Liver (tissue), 9 donors: ENCODE results near the gene PGAP6. TPM values are rescaled to one million over a fixed set of nuclear protein-coding genes. Genes with fewer than 3 reads are reported as not detected.
A peak's percentile ranks its signal among the peaks of the same experiment; 100 is the strongest.

Experiments
- DNase-seq: peaks from one replicate; pipeline ENCODE4 v3.0.0-alpha.2; 2017; ENCODE audit warnings: low spot score
- H3K27ac ChIP-seq, 2 donors: one replicate each; pipeline ENCODE4 v1.7.0; 2013; ENCODE audit warnings: inconsistent platforms in 2 of 2, low read length in 2 of 2, control low read depth in 1 of 2, low read depth in 1 of 2, mild to moderate bottlenecking in 1 of 2
- H3K27me3 ChIP-seq, 4 donors: one replicate each; pipeline versions ENCODE4 v1.6.1 to v1.7.0; 2013; ENCODE audit warnings: low read length in 3 of 4, inconsistent platforms in 1 of 4, mild to moderate bottlenecking in 1 of 4, moderate library complexity in 1 of 4; ENCODE audit not compliant: control insufficient read depth in 4 of 4, insufficient read depth in 4 of 4
- H3K36me3 ChIP-seq, 4 donors: one replicate each; pipeline versions ENCODE4 v1.6.1 to v1.7.0; 2013; ENCODE audit warnings: low read length in 3 of 4, mild to moderate bottlenecking in 3 of 4, low read depth in 1 of 4, moderate library complexity in 1 of 4; ENCODE audit not compliant: control insufficient read depth in 4 of 4, insufficient read depth in 3 of 4
- H3K4me1 ChIP-seq, 4 donors: one replicate each; pipeline versions ENCODE4 v1.6.1 to v1.7.0; 2013; ENCODE audit warnings: low read length in 3 of 4, mild to moderate bottlenecking in 3 of 4, moderate library complexity in 1 of 4; ENCODE audit not compliant: control insufficient read depth in 4 of 4, insufficient read depth in 4 of 4
- H3K4me3 ChIP-seq, 3 donors: one replicate each; pipeline versions ENCODE4 v1.6.1 to v1.7.0; 2013; ENCODE audit warnings: low read length in 3 of 3, control low read depth in 1 of 3, low read depth in 1 of 3, mild to moderate bottlenecking in 1 of 3
- H3K9ac ChIP-seq, 2 donors: one replicate each; pipeline ENCODE4 v1.7.0; 2013; ENCODE audit warnings: low read length in 2 of 2, mild to moderate bottlenecking in 2 of 2, moderate library complexity in 2 of 2, control low read depth in 1 of 2, low read depth in 1 of 2
- H3K9me3 ChIP-seq, 4 donors: one replicate each; pipeline versions ENCODE4 v1.6.1 to v1.7.0; 2013; ENCODE audit warnings: low read length in 3 of 4; ENCODE audit not compliant: control insufficient read depth in 4 of 4
- EGR1 ChIP-seq, 2 donors: IDR thresholded peaks; 2 replicates each; pipeline ENCODE4 v1.6.1; 2016 to 2018; ENCODE audit warnings: antibody characterized with exemption in 2 of 2, low read depth in 2 of 2
- FOXA2 ChIP-seq: IDR thresholded peaks from 2 replicates; pipeline ENCODE4 v1.6.1; 2016; ENCODE audit warnings: antibody characterized with exemption
- HNF4A ChIP-seq, 2 donors: conservative IDR thresholded peaks; 2 replicates each; pipeline ENCODE4 v1.6.1; 2016; ENCODE audit warnings: antibody characterized with exemption in 2 of 2, mild to moderate bottlenecking in 2 of 2
- HNF4G ChIP-seq: IDR thresholded peaks from 2 replicates; pipeline ENCODE4 v1.6.1; 2016; ENCODE audit warnings: antibody characterized with exemption
- JUND ChIP-seq, 2 donors: IDR thresholded peaks; 2 replicates each; pipeline ENCODE4 v1.6.1; 2016; ENCODE audit warnings: antibody characterized with exemption in 2 of 2
- RAD21 ChIP-seq, 2 donors: IDR thresholded peaks; 2 replicates each; pipeline ENCODE4 v1.6.1; 2016; ENCODE audit warnings: antibody characterized with exemption in 2 of 2, mild to moderate bottlenecking in 2 of 2
- RXRA ChIP-seq, 2 donors: IDR thresholded peaks; 2 replicates each; pipeline ENCODE4 v1.6.1; 2017 to 2018; ENCODE audit warnings: antibody characterized with exemption in 2 of 2, mild to moderate bottlenecking in 1 of 2
- TAF1 ChIP-seq: conservative IDR thresholded peaks from 2 replicates; pipeline ENCODE4 v1.6.1; 2016; ENCODE audit warnings: antibody characterized with exemption, mild to moderate bottlenecking
- YY1 ChIP-seq: IDR thresholded peaks from 2 replicates; pipeline ENCODE4 v1.6.1; 2016; ENCODE audit warnings: antibody characterized with exemption, mild to moderate bottlenecking
- WGBS: extraction: QIAGEN DNeasy Blood & Tissue Kit; methylation state at CpG from one replicate; pipeline ENCODE4 v1.1.7; 2013; 5-methylcytosine and 5-hydroxymethylcytosine counted together
- polyA plus RNA-seq, 2 donors: library from polyadenylated mRNA; stranded (reverse) in 1 of 2; unstranded in 1 of 2; fragments of 200-250 nt in 1 of 2; fragments of >200 nt in 1 of 2; fragmentation: Nextera tagmentation in 1 of 2; extraction: Ambion mirVana in 1 of 2; gene quantifications; one replicate each; pipeline versions ENCODE4 v1.2.1 to v1.2.3, GENCODE V29; 2013 to 2015
- total RNA-seq, 2 donors: library from RNA; depleted of rRNA; stranded (reverse); fragments of >200 nt; gene quantifications; one replicate each; pipeline ENCODE4 v1.2.3, GENCODE V29; 2014
- TF ChIP-seq, protein P1 (sequence below): IDR thresholded peaks from 2 replicates; pipeline ENCODE4 v1.6.1; 2016; ENCODE audit warnings: antibody characterized with exemption, mild to moderate bottlenecking
- TF ChIP-seq, protein P2 (sequence below): IDR thresholded peaks from 2 replicates; pipeline ENCODE4 v1.6.1; 2016; ENCODE audit warnings: antibody characterized with exemption
- TF ChIP-seq, protein P3 (sequence below): IDR thresholded peaks from 2 replicates; pipeline ENCODE4 v1.6.1; 2016; ENCODE audit warnings: antibody characterized with exemption
- TF ChIP-seq, protein P4 (sequence below): fragments of 150-350 bp; IDR thresholded peaks from 2 replicates; pipeline ENCODE4 v1.5.1; 2017; ENCODE audit warnings: improper control_type of control experiment, low read depth, low read length; ENCODE audit not compliant: missing input control
- TF ChIP-seq, protein P5 (sequence below): IDR thresholded peaks from 2 replicates; pipeline ENCODE4 v1.6.1; 2016; ENCODE audit warnings: antibody characterized with exemption
- donor health status: healthy.
- donor health status: healthy.
- donor health status: healthy.
- donor health status: healthy.
- donor health status: healthy.

PGAP6 gene
- total and polyA plus RNA-seq, 4 donors = 18.9 to 50.5 (median 38.0) TPM

DNA sequence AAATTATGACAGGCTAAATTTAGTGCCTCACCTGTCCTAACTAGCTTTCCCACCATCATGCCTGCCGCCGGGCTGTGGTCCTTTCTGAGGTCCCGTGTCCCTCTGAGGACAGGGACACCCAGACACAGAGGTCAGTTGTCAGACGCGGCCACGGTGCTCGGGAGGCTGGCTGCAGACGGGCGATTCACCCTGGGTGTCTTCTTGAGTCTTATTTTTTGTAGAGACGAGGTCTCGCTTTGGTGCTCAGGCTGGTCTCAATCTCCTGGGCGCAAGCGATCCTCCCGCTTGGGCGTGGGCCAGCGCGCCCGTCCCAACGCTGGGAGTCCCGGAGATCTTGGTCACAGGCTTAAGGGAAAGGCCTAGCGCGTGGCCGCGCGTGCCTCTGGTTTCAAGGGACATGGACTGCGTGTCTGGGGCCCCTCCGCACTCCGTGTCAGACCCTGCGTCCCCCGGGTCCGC, 42.9 kb upstream of the PGAP6 start:
- peak; percentile 51 for DNase-seq

DNA sequence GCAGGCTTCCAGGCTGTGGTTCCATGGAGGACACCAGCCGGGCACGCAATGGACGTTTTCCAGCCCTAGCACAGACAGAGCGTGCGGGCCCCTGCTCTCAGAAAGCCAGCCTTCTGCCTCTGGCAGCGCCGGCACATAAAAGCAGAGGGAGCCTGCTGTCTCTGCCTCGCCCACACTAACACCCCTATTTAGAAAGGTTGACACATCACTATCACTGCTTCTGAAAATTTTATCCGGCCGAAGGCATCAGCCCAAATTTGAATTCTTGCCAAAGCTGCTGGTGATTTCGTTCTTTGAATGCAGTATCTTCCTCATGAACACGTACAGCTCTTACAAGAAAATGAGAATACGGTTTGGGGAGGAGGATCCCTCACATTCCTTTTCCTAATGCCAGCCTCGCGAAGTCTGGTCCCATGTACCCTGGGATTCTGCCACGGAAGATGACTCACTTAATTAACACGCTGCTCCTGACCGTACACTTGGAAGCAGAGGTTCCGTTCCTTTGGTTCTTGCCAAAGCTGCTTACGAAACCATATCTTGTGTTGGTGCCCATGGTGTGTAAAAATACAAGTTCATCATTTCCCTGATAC, 42.4 kb upstream of the PGAP6 start:
- Histone ChIP-seq H3K9ac (no peak overlapping the region), H3K27me3 (no peaks in the 10 kb centered on the region), H3K27ac (peak overlapping the region; percentile 93 to 95), H3K9me3 (no peaks in the 10 kb centered on the region), H3K4me3 (peak overlapping the region; percentile 26 to 88 (median 81)), H3K4me1 (peaks cover 5 to 25% (median 19%) of the 10 kb centered on the region in 4 donors), H3K36me3 (no peaks in the 10 kb centered on the region)
- DNase-seq = no peak
- WGBS = 45% methylated on average over 20 of the region's 20 CpGs
- TF ChIP-seq, protein P1, sequence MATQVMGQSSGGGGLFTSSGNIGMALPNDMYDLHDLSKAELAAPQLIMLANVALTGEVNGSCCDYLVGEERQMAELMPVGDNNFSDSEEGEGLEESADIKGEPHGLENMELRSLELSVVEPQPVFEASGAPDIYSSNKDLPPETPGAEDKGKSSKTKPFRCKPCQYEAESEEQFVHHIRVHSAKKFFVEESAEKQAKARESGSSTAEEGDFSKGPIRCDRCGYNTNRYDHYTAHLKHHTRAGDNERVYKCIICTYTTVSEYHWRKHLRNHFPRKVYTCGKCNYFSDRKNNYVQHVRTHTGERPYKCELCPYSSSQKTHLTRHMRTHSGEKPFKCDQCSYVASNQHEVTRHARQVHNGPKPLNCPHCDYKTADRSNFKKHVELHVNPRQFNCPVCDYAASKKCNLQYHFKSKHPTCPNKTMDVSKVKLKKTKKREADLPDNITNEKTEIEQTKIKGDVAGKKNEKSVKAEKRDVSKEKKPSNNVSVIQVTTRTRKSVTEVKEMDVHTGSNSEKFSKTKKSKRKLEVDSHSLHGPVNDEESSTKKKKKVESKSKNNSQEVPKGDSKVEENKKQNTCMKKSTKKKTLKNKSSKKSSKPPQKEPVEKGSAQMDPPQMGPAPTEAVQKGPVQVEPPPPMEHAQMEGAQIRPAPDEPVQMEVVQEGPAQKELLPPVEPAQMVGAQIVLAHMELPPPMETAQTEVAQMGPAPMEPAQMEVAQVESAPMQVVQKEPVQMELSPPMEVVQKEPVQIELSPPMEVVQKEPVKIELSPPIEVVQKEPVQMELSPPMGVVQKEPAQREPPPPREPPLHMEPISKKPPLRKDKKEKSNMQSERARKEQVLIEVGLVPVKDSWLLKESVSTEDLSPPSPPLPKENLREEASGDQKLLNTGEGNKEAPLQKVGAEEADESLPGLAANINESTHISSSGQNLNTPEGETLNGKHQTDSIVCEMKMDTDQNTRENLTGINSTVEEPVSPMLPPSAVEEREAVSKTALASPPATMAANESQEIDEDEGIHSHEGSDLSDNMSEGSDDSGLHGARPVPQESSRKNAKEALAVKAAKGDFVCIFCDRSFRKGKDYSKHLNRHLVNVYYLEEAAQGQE = peak; percentile 18
- TF ChIP-seq, protein P2, sequence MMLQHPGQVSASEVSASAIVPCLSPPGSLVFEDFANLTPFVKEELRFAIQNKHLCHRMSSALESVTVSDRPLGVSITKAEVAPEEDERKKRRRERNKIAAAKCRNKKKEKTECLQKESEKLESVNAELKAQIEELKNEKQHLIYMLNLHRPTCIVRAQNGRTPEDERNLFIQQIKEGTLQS = no peak
- peak in 1 of 2 donors; percentile 52 for TF ChIP-seq HNF4A (conservative IDR thresholded peaks at IDR 0.05)
- TF ChIP-seq JUND (IDR thresholded peaks at IDR 0.05) = peak; percentile 83 to 98
- peak; percentile 65 for TF ChIP-seq YY1
- TF ChIP-seq RXRA (IDR thresholded peaks at IDR 0.05) = peak in 1 of 2 donors; percentile 59
- TF ChIP-seq FOXA2 = no peak
- TF ChIP-seq RAD21 (IDR thresholded peaks at IDR 0.05) = no peak

More for the DNA sequence above, 42.9 kb upstream of the PGAP6 start:
- Histone ChIP-seq H3K9me3 (no peaks in the 10 kb centered on the region), H3K36me3 (no peaks in the 10 kb centered on the region), H3K4me3 (peak overlapping the region; percentile 64 to 88 (median 81)), H3K9ac (peak overlapping the region; percentile 70 to 78), H3K4me1 (peaks cover 5 to 25% (median 19%) of the 10 kb centered on the region in 4 donors), H3K27ac (peak overlapping the region; percentile 93 to 95), H3K27me3 (no peaks in the 10 kb centered on the region)
- TF ChIP-seq, protein P1 = no peak
- TF ChIP-seq HNF4G = no peak
- no peak for TF ChIP-seq RAD21 (IDR thresholded peaks at IDR 0.05)
- TF ChIP-seq, protein P3, sequence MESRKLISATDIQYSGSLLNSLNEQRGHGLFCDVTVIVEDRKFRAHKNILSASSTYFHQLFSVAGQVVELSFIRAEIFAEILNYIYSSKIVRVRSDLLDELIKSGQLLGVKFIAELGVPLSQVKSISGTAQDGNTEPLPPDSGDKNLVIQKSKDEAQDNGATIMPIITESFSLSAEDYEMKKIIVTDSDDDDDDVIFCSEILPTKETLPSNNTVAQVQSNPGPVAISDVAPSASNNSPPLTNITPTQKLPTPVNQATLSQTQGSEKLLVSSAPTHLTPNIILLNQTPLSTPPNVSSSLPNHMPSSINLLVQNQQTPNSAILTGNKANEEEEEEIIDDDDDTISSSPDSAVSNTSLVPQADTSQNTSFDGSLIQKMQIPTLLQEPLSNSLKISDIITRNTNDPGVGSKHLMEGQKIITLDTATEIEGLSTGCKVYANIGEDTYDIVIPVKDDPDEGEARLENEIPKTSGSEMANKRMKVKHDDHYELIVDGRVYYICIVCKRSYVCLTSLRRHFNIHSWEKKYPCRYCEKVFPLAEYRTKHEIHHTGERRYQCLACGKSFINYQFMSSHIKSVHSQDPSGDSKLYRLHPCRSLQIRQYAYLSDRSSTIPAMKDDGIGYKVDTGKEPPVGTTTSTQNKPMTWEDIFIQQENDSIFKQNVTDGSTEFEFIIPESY = no peak
- TF ChIP-seq TAF1 = no peak
- TF ChIP-seq RXRA (IDR thresholded peaks at IDR 0.05) = no peak
- no peak for TF ChIP-seq EGR1 (IDR thresholded peaks at IDR 0.05; ENCODE audit: low read depth in 2 of 2)
- TF ChIP-seq, protein P4, sequence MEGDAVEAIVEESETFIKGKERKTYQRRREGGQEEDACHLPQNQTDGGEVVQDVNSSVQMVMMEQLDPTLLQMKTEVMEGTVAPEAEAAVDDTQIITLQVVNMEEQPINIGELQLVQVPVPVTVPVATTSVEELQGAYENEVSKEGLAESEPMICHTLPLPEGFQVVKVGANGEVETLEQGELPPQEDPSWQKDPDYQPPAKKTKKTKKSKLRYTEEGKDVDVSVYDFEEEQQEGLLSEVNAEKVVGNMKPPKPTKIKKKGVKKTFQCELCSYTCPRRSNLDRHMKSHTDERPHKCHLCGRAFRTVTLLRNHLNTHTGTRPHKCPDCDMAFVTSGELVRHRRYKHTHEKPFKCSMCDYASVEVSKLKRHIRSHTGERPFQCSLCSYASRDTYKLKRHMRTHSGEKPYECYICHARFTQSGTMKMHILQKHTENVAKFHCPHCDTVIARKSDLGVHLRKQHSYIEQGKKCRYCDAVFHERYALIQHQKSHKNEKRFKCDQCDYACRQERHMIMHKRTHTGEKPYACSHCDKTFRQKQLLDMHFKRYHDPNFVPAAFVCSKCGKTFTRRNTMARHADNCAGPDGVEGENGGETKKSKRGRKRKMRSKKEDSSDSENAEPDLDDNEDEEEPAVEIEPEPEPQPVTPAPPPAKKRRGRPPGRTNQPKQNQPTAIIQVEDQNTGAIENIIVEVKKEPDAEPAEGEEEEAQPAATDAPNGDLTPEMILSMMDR = no peak
- no peak for TF ChIP-seq FOXA2
- TF ChIP-seq, protein P5, sequence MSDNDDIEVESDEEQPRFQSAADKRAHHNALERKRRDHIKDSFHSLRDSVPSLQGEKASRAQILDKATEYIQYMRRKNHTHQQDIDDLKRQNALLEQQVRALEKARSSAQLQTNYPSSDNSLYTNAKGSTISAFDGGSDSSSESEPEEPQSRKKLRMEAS = no peak
- no peak for TF ChIP-seq HNF4A (conservative IDR thresholded peaks at IDR 0.05)
- WGBS = 11% methylated on average over 31 of the region's 31 CpGs
